HG03342 (cell line): ENCODE results near the gene PREX1.
"Not testable (repeated sequence)": the region's sequence is repeated elsewhere in the genome, so short reads cannot be mapped to it uniquely, and the experiment has no call there.

Experiments
- ATAC-seq: cut with Tn5 transposase; IDR thresholded peaks from one replicate; pipeline ENCODE4 v1.9.1; 2021; ENCODE audit warnings: mild to moderate bottlenecking, moderate library complexity; ENCODE audit not compliant: unreplicated experiment

Gene PREX1

GRCh38 chr20:48827855-48828733 is at the start of gene PREX1:
Gene PREX1 (minus strand): TSS chr20:48827999. CDS start chr20:48827860, 139 bp downstream.
- peak; percentile 41 for ATAC-seq

DNA sequence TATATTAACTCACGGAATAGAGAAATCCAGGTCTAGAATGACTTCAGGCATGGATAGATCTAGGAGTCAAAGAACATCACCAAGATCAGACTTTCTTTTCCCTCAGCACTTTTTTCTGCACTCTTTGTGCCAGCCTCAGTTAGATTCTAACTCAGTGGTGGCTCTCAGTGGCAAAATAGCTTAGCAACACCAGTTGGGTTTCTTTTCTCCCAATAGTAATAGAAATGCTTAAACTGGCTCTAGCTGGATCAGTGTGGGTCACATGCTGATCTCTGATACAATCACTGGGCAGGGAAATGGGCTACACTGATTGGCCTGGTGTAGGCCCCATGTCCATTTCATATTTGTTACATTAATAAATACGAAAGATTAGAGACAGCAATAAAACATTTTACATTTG is 49.5 kb upstream of the PREX1 start:
- no peak for ATAC-seq

DNA sequence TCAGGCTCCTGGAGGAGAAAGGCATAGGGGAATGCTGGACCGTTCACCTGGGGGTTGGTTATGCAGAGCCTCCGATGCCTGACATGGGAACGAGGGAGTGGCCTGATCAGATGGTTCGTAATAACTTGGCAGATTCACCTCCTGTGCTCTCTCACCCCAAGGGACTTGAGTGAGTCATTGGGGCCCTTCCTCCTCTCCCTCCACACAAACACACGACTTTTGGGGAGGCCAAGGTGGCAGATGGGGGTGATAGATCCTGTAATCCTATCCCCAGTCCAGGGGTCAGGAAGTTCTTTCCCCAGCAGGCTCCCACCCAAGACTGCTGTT is 48.1 kb upstream of the PREX1 start:
- ATAC-seq: no peak

- no peak for ATAC-seq
These were observed 47.6 kb upstream of the PREX1 start for GRCh38 chr20:48875233-48875913.

GRCh38 chr20:48869442-48869841 is 41.6 kb upstream of the PREX1 start:
- ATAC-seq: not testable (repeated sequence)

GRCh38 chr20:48866936-48867335 is 39.1 kb upstream of the PREX1 start:
- ATAC-seq: no peak

DNA sequence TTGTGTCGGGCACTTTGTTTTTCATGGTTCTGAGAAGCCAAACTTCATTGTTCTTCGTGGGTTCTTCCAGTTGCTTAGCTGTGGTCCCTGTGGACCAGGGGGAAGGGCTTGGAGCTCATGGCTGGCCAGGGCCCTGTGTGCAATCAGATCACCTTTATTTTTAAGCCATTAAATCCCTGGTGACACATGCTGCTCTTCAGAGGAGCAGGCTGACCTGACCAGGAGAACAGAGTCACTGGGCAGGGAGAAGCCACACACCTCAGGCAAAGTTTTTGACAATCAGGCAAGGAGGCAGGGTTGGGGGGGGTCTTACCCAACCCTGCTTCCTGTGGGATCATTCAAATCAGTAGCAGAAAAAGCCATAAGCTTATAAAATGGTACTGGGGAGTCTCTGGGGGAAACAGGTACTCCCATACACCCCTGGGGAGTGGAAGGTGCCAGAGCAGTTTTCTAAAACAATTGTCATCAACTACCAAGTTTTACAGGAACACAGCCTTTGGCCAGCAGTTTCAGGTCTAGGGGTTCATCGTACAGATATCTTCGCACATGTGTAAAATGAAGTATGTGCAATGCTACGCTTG is 37.0 kb upstream of the PREX1 start:
- no peak for ATAC-seq

DNA sequence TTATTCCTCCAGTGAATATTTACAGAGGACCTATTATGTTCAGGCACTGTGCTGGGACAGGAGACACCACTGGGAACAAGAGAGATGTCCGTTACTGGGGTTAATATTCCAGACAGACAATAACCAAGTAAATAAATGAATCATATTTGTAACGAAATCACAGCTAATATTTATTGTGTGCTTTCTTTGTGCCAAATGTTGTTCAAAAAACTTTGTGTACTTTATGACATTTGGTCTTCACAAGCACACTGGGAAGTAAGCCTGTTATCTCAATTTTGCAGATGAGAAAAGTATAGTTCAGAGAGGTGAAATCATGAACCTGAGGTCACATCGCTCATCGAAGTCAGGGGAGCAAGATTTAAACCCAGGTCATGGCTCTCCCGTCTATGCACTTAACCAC is 36.5 kb upstream of the PREX1 start:
- no peak for ATAC-seq

DNA sequence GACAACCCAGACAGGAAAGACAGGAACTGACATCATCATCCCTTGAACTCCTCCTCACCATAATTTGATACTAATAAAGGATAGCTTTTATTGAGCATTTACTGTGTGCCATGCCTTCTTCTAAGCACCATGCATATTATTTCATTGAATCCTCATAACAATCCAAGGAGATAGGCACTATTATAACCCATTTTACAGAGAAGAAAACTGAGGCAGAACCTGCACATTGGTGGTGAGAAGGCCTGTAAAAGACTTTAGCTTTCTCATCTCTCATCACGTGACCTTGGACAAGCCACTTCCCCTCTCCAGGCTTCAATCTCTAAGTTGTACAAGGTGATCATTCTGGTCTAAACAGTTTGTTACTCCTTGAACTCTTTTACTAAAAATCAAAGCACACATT is 34.5 kb upstream of the PREX1 start:
- ATAC-seq: no peak

DNA sequence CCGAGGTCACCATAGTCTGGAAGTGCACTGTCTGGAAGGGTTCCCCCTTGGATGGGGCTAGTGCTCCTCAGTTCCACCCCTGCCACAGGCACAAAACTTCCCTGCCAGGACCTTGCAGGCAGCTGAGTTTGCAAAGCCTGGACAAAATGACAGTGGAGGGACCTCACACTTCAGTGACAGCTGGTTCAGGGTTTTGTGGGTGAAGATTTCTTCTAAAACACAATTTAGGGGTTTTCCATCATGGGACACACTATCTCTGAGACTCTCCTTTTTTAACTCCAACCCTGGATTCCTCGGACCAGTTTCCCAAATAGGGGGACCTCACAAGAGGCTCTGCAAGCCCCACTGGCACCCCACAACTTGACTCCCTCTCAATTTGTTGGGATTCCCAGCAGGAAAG is 33.6 kb upstream of the PREX1 start:
- ATAC-seq: no peak

- no peak for ATAC-seq
These were observed 30.4 kb upstream of the PREX1 start for GRCh38 chr20:48858075-48858790.

DNA sequence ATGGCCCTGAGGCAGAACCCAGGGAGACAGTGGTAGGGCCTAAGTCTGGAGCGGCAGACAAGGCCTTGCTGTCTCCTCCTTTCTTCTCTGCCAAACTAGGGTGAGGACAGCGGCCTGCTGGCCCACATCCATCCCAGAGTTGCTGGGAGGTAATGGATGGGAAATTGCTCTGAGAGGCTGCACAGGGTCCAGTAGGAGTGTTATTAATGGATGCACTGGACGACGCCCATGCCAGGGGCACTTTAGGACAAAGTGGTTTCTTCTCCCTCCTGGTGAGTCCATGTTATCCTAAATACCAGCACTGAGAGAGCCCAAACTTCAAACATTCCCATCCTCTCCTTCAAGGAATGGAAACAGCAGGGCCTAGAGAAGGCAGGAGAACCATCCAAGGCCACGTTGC is 28.3 kb upstream of the PREX1 start:
- no peak for ATAC-seq

DNA sequence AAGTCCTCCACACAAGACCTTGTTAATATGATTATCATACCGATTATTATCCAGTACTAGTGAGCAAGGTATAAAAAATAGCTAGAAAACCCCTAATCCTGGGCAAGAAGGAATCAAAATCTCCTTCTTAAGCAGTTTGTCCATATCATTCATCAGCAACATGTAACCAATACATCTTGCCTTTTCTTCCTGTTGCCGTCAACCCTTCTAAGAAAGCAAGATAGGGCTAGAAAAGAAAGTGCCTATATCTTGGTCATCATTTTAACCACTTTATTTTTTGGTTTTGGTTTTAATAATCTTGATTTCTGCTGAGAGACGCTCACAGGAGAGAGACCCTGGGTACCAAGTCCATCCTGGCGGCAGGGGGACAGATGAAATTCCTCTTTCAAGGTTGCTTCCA is 27.2 kb upstream of the PREX1 start:
- ATAC-seq: no peak

DNA sequence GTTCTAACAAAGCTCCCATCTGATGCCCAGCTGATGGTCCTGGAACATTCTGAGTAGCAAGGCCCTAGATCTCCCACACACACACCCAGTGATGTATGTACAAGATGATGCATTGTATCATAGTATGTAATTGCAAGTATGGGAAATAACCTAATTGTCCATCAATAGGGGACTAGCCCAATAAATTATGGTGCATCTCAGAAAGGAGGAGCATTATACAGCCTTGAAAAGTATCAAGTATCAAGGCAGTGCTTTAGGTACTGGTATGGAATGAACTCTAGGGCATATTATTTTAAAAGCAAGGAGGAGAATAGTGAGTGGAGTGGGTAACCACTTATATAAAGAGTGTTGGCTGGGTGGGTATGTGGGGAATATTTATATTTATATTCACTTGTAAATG is 24.8 kb upstream of the PREX1 start:
- no peak for ATAC-seq

- no peak for ATAC-seq
These were observed 23.8 kb upstream of the PREX1 start for GRCh38 chr20:48851579-48851978.

- ATAC-seq: no peak
These were observed 23.1 kb upstream of the PREX1 start for GRCh38 chr20:48850977-48851299.

DNA sequence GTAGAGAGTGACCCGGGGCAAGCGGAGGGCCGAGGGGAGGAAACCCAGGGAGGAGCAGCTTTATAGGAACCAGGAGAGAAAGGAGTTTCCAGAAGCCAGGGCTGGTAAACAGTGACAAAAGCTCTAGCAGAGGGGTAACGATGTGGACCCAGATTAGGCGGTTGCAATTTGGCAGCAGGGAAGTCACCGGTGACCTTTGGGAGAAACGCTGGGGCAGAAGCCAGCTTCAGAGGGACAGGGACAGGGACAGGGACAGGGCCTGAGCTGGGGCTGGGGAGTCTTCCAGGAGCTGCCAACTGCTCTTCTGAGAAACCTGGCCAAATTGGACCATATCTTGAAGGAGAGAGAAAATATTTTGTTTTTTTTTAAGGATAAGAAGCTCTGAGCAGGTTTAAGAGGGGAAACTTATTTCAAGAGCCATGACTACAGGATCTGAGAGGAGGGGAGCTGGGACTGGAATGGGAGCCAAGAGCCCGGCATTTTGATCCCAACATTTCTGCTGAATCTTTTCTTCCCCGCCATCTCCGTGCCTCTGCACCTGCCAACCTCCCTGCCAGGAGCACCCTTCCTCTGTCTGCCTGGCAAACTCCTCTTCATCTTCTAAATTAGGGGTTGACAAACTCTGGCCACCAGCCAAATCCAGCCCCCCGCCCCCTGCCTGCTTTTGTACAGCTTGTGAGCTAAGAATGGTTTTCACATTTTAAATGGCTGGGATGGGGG is 22.6 kb upstream of the PREX1 start:
- no peak for ATAC-seq

DNA sequence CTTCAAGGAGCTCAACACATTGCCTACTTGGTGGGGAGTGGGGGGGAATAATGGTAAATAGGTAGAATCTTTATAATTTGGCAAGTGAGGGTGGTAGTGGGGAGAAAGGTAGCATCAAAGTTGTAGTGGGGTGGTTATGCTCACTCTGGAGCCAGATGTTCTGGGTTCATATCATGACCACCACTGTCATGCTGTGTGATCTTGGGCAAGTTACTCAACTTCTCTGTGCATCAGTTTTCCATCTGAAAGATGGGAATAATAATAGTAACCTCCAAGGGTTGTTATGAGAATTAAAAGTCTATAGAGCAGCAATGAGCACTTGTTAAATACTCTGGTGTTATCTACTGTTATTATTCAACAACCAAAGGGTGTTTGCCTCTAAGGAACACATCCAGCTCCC is 22.0 kb upstream of the PREX1 start:
- no peak for ATAC-seq

DNA sequence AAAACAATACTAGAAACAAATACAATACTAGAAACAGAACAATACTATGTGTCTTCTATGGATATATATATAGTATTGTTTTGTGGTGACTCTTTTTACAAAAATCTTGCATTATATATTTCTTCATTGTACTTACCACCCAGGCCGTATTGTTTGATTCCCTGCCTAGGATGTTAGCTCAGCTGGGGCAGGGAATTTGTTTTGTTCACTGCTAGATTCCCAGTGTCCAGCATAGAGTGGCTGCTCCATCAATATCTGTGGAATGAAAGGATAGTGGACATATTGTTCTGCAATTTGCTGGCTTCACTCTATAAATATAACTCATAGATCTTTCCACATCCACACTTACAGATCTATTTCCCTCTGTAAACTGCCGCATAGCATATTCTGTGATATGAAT is 21.5 kb upstream of the PREX1 start:
- ATAC-seq: no peak

- no peak for ATAC-seq
These were observed 19.9 kb upstream of the PREX1 start for GRCh38 chr20:48847498-48848205.
